Mesendoderm (in vitro differentiated cells): Measurements from ENCODE around the gene HPD.
"Not testable (repeated sequence)": the region's sequence is repeated elsewhere in the genome, so short reads cannot be mapped to it uniquely, and the experiment has no call there.

ENCODE experiments used
- DNase-seq: peaks from one replicate; pipeline ENCODE4 v3.0.0; 2013
- H2AK5ac ChIP-seq: 2 replicates; pipeline ENCODE4 v1.6.1; 2013; ENCODE audit warnings: low read length, inconsistent platforms
- H2BK120ac ChIP-seq: 2 replicates; pipeline ENCODE4 v1.6.1; 2013; ENCODE audit warnings: low read depth, mild to moderate bottlenecking, low read length, moderate library complexity, mixed read lengths
- H2BK15ac ChIP-seq: replicated peaks from 2 replicates; pipeline ENCODE4 v1.6.1; 2013; ENCODE audit warnings: low read depth, mild to moderate bottlenecking, moderate library complexity
- H2BK5ac ChIP-seq: 2 replicates; pipeline ENCODE4 v1.6.1; 2013; ENCODE audit warnings: low read length, inconsistent platforms
- H3K18ac ChIP-seq: 2 replicates; pipeline ENCODE4 v1.6.1; 2013; ENCODE audit warnings: mild to moderate bottlenecking, low read length, mixed read lengths
- H3K23ac ChIP-seq: one replicate; pipeline ENCODE4 v1.6.1; 2013; ENCODE audit warnings: low read length
- H3K27ac ChIP-seq: 2 replicates; pipeline ENCODE4 v1.5.1; 2013; ENCODE audit warnings: low read depth, mild to moderate bottlenecking, inconsistent platforms, low read length, moderate library complexity
- H3K27me3 ChIP-seq: 2 replicates; pipeline ENCODE4 v1.6.1; 2013; ENCODE audit warnings: low read length, control low read depth, mild to moderate bottlenecking, inconsistent platforms; ENCODE audit not compliant: insufficient read depth, poor library complexity
- H3K36me3 ChIP-seq: 2 replicates; pipeline ENCODE4 v1.6.1; 2013; ENCODE audit warnings: low read length, inconsistent platforms; ENCODE audit not compliant: control insufficient read depth, insufficient read depth
- H3K4ac ChIP-seq: one replicate; pipeline ENCODE4 v1.6.1; 2013; ENCODE audit warnings: low read depth, mild to moderate bottlenecking, low read length, moderate library complexity
- H3K4me1 ChIP-seq: 2 replicates; pipeline ENCODE4 v1.6.1; 2013; ENCODE audit warnings: low read depth, low read length, inconsistent platforms; ENCODE audit not compliant: control insufficient read depth
- H3K4me2 ChIP-seq: 2 replicates; pipeline ENCODE4 v1.6.1; 2013; ENCODE audit warnings: low read length
- H3K4me3 ChIP-seq: 2 replicates; pipeline ENCODE4 v1.5.1; 2013; ENCODE audit warnings: mild to moderate bottlenecking, low read length
- H3K56ac ChIP-seq: one replicate; pipeline ENCODE4 v1.6.1; 2013; ENCODE audit warnings: low read length
- H3K79me1 ChIP-seq: 2 replicates; pipeline ENCODE4 v1.6.1; 2013; ENCODE audit warnings: low read length, inconsistent platforms
- H3K79me2 ChIP-seq: 2 replicates; pipeline ENCODE4 v1.6.1; 2013; ENCODE audit warnings: mild to moderate bottlenecking, low read length; ENCODE audit not compliant: control insufficient read depth, insufficient read depth
- H3K9ac ChIP-seq: 2 replicates; pipeline ENCODE4 v1.6.1; 2013; ENCODE audit warnings: low read length, inconsistent platforms
- H4K5ac ChIP-seq: one replicate; pipeline ENCODE4 v1.6.1; 2013; ENCODE audit warnings: low read length
- H4K8ac ChIP-seq: one replicate; pipeline ENCODE4 v1.6.1; 2013; ENCODE audit warnings: low read depth, mild to moderate bottlenecking, control low read depth, low read length, moderate library complexity
- WGBS: extraction: QIAGEN DNeasy Blood & Tissue Kit; methylation state at CpG from one replicate; pipeline ENCODE4 v1.1.7; 2013; ENCODE audit warnings: low lambda C conversion rate, missing lambda C conversion rate; ENCODE audit not compliant: insufficient coverage; ENCODE audit errors: extremely low coverage; 5-methylcytosine and 5-hydroxymethylcytosine counted together

The HPD gene

GRCh38 chr12:121888478-121889273, 30.0 kb upstream of the HPD start, which contains the start of gene PSMD9:
TSS of gene PSMD9 (plus strand) at chr12:121888790. CDS start at chr12:121888857, 67 bp downstream.
- Histone ChIP-seq H3K79me2 (peaks cover 9% of the 10 kb centered on the region), H3K36me3 (no peaks in the 10 kb centered on the region), H3K27ac (peak within 1 kb of the TSS; percentile 94), H3K18ac (peak within 1 kb of the TSS; percentile 21), H2BK15ac (no peak within 1 kb of the TSS), H3K27me3 (no peaks in the 10 kb centered on the region), H3K4ac (peak within 1 kb of the TSS; percentile 66), H3K4me2 (peak within 1 kb of the TSS; percentile 71), H3K79me1 (peaks cover 7% of the 10 kb centered on the region), H3K56ac (peak within 1 kb of the TSS; percentile 97), H4K8ac (peak within 1 kb of the TSS; percentile 99), H3K4me3 (peak within 1 kb of the TSS; percentile 76), H4K5ac (peak within 1 kb of the TSS; percentile 89), H2BK120ac (no peak within 1 kb of the TSS), H2AK5ac (no peak within 1 kb of the TSS), H2BK5ac (peak within 1 kb of the TSS; percentile 42), H3K23ac (peak within 1 kb of the TSS; percentile 74), H3K9ac (peak within 1 kb of the TSS; percentile 93), H3K4me1 (peaks cover 2% of the 10 kb centered on the region)
- peak; percentile 98 for DNase-seq
- no CpG with 5 or more reads among the region's 67 CpGs for WGBS

GRCh38 chr12:121888083-121888477, 29.4 kb upstream of the HPD start:
- Histone ChIP-seq H3K4me2 (peak overlapping the region; percentile 71), H3K27ac (no peak overlapping the region)

GRCh38 chr12:121885129-121885528, 26.5 kb upstream of the HPD start:
- not testable (repeated sequence) for H2BK5ac ChIP-seq, H3K9ac ChIP-seq, H3K4me3 ChIP-seq, H3K27ac ChIP-seq, H2BK15ac ChIP-seq, H4K8ac ChIP-seq, H3K56ac ChIP-seq, H3K18ac ChIP-seq, H3K23ac ChIP-seq, H2BK120ac ChIP-seq, H4K5ac ChIP-seq, H3K4ac ChIP-seq, H3K36me3 ChIP-seq, H3K4me2 ChIP-seq, H3K27me3 ChIP-seq, DNase-seq, H3K79me2 ChIP-seq, H3K4me1 ChIP-seq, H3K79me1 ChIP-seq, H2AK5ac ChIP-seq
- no CpG with 5 or more reads among the region's 11 CpGs for WGBS

More at GRCh38 chr12:121888083-121888477, 29.4 kb upstream of the HPD start:
- Histone ChIP-seq H3K79me2 (peaks cover 8% of the 10 kb centered on the region), H4K8ac (peak overlapping the region; percentile 99), H3K4ac (peak overlapping the region; percentile 66), H3K18ac (no peak overlapping the region), H2BK5ac (no peak overlapping the region), H3K27me3 (no peaks in the 10 kb centered on the region), H3K23ac (no peak overlapping the region), H3K4me1 (peaks cover 2% of the 10 kb centered on the region), H4K5ac (peak overlapping the region; percentile 89), H3K9ac (peak overlapping the region; percentile 46), H3K56ac (peak overlapping the region; percentile 6), H3K36me3 (no peaks in the 10 kb centered on the region), H2AK5ac (no peak overlapping the region), H2BK120ac (no peak overlapping the region), H3K4me3 (no peak overlapping the region), H2BK15ac (no peak overlapping the region), H3K79me1 (peaks cover 5% of the 10 kb centered on the region)
- WGBS, result no CpG with 5 or more reads among the region's 6 CpGs
- no peak for DNase-seq

GRCh38 chr12:121883315-121883660, 24.6 kb upstream of the HPD start:
- Histone ChIP-seq H3K36me3 (no peaks in the 10 kb centered on the region), H2BK5ac (no peak overlapping the region), H3K27ac (no peak overlapping the region), H4K5ac (no peak overlapping the region), H3K18ac (no peak overlapping the region), H2BK120ac (no peak overlapping the region), H3K56ac (no peak overlapping the region), H3K4me3 (no peak overlapping the region), H2BK15ac (no peak overlapping the region), H3K9ac (no peak overlapping the region), H2AK5ac (no peak overlapping the region), H3K27me3 (no peaks in the 10 kb centered on the region), H4K8ac (no peak overlapping the region), H3K4me1 (no peaks in the 10 kb centered on the region), H3K4me2 (no peak overlapping the region), H3K79me1 (no peaks in the 10 kb centered on the region), H3K23ac (no peak overlapping the region), H3K4ac (no peak overlapping the region), H3K79me2 (no peaks in the 10 kb centered on the region)
- no CpG with 5 or more reads among the region's 4 CpGs for WGBS
- peak; percentile 27 for DNase-seq

GRCh38 chr12:121876080-121876447, 17.4 kb upstream of the HPD start:
- H4K5ac ChIP-seq, H3K23ac ChIP-seq, H3K36me3 ChIP-seq, H4K8ac ChIP-seq, H3K27ac ChIP-seq, H2BK120ac ChIP-seq, H2BK5ac ChIP-seq, H3K27me3 ChIP-seq, H3K4ac ChIP-seq, H2AK5ac ChIP-seq, DNase-seq, H3K18ac ChIP-seq, H3K9ac ChIP-seq, H3K79me1 ChIP-seq, H3K4me2 ChIP-seq, H2BK15ac ChIP-seq, H3K4me1 ChIP-seq, H3K56ac ChIP-seq, H3K4me3 ChIP-seq, H3K79me2 ChIP-seq: not testable (repeated sequence)
- no CpG with 5 or more reads among the region's 8 CpGs for WGBS

GRCh38 chr12:121875582-121875981, 16.9 kb upstream of the HPD start:
- Histone ChIP-seq H2AK5ac (no peak overlapping the region), H3K9ac (no peak overlapping the region), H3K4me3 (no peak overlapping the region), H3K79me2 (no peaks in the 10 kb centered on the region), H2BK5ac (no peak overlapping the region), H3K79me1 (no peaks in the 10 kb centered on the region), H3K4me1 (no peaks in the 10 kb centered on the region), H3K27me3 (no peaks in the 10 kb centered on the region), H3K36me3 (no peaks in the 10 kb centered on the region), H3K4ac (no peak overlapping the region), H3K23ac (no peak overlapping the region), H4K8ac (no peak overlapping the region), H4K5ac (no peak overlapping the region), H3K18ac (no peak overlapping the region), H3K27ac (no peak overlapping the region), H3K56ac (no peak overlapping the region), H3K4me2 (no peak overlapping the region), H2BK15ac (no peak overlapping the region), H2BK120ac (no peak overlapping the region)
- DNase-seq, result no peak
- no CpG with 5 or more reads among the region's 6 CpGs for WGBS
